GM19043 (cell line): ENCODE measurements around the gene C15orf62.

Experiments used
- ATAC-seq: cut with Tn5 transposase; IDR thresholded peaks from one replicate; pipeline ENCODE4 v1.9.1; 2021; ENCODE audit warnings: low read depth; ENCODE audit not compliant: unreplicated experiment

The C15orf62 gene

GRCh38 chr15:40807888-40808461 is 38.2 kb downstream of the C15orf62 start:
- ATAC-seq, result no peak

GRCh38 chr15:40808861-40809450 is 39.2 kb downstream of the C15orf62 start:
- ATAC-seq, result no peak

DNA sequence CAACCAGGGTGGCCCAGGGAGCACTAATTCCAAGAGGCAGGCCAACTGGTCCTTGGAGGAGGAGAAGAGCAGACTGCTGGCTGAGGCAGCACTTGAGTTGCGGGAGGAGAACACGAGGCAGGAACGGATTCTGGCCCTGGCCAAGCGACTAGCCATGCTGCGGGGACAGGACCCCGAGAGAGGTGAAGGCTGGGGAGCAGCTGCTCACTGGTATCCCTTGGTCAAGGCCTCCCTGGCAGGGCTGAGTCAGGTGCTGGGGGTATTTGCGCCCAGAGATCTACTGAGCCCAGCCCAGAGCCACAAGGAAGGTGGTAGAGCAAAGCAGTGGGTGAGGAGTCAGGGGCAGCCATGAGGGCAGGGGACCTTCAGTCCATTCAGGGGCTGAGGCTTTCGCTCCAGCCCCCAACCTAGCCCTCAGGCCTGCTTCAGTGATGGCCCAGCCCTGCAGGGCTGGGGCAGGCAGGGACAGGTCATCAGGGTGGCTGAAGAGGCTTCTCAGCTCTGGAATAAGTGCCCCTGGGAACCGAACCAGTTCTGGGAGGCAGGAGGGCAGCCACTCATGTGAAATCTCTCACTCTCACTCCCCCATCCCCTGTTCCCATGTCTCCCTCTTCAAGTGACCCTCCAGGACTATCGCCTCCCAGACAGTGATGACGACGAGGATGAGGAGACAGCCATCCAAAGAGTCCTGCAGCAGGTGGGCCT is 43.1 kb downstream of the C15orf62 start:
- ATAC-seq, result no peak

- ATAC-seq, result no peak
Measured at GRCh38 chr15:40815042-40815698, 45.4 kb downstream of the C15orf62 start.

- no peak for ATAC-seq
Measured at GRCh38 chr15:40819048-40819447, 49.3 kb downstream of the C15orf62 start.

DNA sequence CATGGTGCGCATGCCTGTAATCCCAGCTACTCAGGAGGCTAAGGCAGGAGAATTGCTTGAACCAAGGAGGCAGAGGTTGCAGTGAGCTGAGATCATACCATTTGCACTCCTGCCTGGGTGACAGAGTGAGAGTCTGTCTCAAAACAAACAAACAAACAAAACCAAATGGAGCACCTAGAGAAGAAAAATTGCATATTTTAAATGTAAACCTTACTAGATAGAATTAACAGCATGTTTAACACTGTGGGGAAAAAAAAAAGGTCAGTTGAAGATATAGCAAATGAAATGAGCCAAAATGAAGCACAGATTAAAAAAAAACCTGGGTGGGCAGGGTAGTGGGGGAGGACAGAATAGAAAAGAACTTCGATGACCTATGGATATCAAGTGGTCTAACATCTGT is 51.4 kb downstream of the C15orf62 start:
- ATAC-seq, result no peak
